Left ventricle myocardium inferior (tissue), 1 donor: ENCODE results near the gene ANKRD13B. TPM values are rescaled to one million over a fixed set of nuclear protein-coding genes. Genes with fewer than 3 reads are reported as not detected.

Source experiments
- DNase-seq: peaks from one replicate; pipeline ENCODE4 v3.0.0-alpha.2; 2020
- H3K27ac ChIP-seq: fragments of 200-600 bp; replicated peaks from 2 replicates; pipeline ENCODE4 v1.8.0; 2021
- H3K27me3 ChIP-seq: fragments of 200-600 bp; 2 replicates; pipeline ENCODE4 v1.8.0; 2021; ENCODE audit warnings: low read depth
- H3K36me3 ChIP-seq: fragments of 200-600 bp; 2 replicates; pipeline ENCODE4 v1.8.0; 2021
- H3K4me1 ChIP-seq: fragments of 200-600 bp; 2 replicates; pipeline ENCODE4 v1.8.0; 2021
- H3K4me3 ChIP-seq: fragments of 200-600 bp; 2 replicates; pipeline ENCODE4 v1.8.0; 2021; ENCODE audit warnings: mild to moderate bottlenecking, moderate library complexity
- H3K9me3 ChIP-seq: fragments of 200-600 bp; replicated peaks from 2 replicates; pipeline ENCODE4 v1.8.0; 2021
- intact Hi-C: fragments of 100-400 bp; cut with micrococcal nuclease; formaldehyde crosslinking; loops from one replicate; pipeline ENCODE4 v1.11.0; 2022
- total RNA-seq: library from RNA; stranded (reverse); fragmentation: NEBNext Ultra II Directional; extraction: Animal tissue kit (Norgen Biotek cat#: 25700); gene quantifications from one replicate; pipeline ENCODE4 v1.2.1, GENCODE V29; 2021
- TF ChIP-seq, protein P1 (sequence below): fragments of 200-600 bp; IDR thresholded peaks from 2 replicates; pipeline ENCODE4 v1.8.0; 2021; ENCODE audit warnings: antibody characterized with exemption, mild to moderate bottlenecking, borderline replicate concordance
- donor health status: DM: no; HTN: yes; CAD: no; lungs with severe emphysema.

ANKRD13B gene
- total RNA-seq, 1 donor from 2014 or later, result 5.9 TPM

DNA sequence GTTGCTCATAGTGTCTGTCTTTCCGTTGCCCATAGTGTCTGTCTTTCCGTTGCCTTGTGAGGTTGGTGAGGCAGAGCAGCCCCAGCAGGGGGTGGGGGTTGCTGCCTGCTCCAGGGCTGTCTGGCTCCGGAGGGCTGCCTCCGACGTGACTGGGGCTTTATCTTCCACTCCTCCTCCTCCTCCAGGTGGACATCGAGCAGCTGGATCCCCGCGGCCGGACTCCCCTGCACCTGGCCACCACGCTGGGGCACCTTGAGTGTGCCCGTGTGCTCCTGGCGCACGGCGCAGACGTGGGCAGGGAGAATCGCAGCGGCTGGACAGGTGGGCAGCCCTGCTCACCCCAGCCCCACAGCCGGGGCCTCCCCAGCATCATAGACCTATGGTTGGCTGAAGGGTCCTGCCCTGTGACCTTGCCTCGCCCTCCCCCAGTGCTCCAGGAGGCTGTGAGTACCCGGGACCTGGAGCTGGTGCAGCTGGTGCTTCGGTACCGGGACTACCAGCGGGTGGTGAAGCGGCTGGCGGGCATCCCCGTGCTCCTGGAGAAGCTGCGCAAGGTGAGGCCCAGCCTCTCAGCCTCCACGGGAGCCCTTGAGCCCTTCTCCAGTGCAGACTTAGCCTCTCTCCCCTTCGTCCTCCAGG, 14.7 kb downstream of the ANKRD13B start:
- Histone ChIP-seq H3K9me3 (no peaks in the 10 kb centered on the region), H3K27ac (no peak overlapping the region), H3K27me3 (no peaks in the 10 kb centered on the region), H3K4me1 (peaks cover under 1% of the 10 kb centered on the region), H3K36me3 (no peaks in the 10 kb centered on the region), H3K4me3 (no peak overlapping the region)
- intact Hi-C loops, result no loop called here
- DNase-seq, result no peak
- TF ChIP-seq, protein P1, sequence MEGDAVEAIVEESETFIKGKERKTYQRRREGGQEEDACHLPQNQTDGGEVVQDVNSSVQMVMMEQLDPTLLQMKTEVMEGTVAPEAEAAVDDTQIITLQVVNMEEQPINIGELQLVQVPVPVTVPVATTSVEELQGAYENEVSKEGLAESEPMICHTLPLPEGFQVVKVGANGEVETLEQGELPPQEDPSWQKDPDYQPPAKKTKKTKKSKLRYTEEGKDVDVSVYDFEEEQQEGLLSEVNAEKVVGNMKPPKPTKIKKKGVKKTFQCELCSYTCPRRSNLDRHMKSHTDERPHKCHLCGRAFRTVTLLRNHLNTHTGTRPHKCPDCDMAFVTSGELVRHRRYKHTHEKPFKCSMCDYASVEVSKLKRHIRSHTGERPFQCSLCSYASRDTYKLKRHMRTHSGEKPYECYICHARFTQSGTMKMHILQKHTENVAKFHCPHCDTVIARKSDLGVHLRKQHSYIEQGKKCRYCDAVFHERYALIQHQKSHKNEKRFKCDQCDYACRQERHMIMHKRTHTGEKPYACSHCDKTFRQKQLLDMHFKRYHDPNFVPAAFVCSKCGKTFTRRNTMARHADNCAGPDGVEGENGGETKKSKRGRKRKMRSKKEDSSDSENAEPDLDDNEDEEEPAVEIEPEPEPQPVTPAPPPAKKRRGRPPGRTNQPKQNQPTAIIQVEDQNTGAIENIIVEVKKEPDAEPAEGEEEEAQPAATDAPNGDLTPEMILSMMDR, result no peak

DNA sequence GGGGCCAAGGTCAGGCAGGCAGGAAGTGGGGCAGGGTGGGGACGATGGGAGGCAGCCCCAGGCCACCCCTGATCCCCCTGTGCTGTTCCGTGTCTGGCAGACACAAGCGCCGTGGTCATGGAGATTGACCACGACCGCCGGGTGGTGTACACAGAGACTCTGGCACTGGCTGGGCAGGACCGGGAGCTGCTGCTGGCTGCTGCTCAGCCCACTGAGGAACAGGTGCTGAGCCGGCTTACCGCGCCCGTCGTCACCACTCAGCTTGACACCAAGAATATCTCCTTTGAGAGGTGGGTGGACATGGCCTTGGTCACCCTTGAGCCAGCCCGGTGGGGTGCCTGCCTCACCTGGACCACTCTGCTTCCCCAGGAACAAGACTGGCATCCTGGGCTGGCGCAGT, 16.1 kb downstream of the ANKRD13B start:
- intact Hi-C loops, result no loop called here
- TF ChIP-seq, protein P1, result no peak
- no peak overlapping the region for H3K4me3 ChIP-seq
- no peak overlapping the region for H3K27ac ChIP-seq
- no peak for DNase-seq
- H3K27me3 ChIP-seq, result no peaks in the 10 kb centered on the region
- no peaks in the 10 kb centered on the region for H3K9me3 ChIP-seq
- no peaks in the 10 kb centered on the region for H3K36me3 ChIP-seq
- peaks cover 14% of the 10 kb centered on the region for H3K4me1 ChIP-seq

DNA sequence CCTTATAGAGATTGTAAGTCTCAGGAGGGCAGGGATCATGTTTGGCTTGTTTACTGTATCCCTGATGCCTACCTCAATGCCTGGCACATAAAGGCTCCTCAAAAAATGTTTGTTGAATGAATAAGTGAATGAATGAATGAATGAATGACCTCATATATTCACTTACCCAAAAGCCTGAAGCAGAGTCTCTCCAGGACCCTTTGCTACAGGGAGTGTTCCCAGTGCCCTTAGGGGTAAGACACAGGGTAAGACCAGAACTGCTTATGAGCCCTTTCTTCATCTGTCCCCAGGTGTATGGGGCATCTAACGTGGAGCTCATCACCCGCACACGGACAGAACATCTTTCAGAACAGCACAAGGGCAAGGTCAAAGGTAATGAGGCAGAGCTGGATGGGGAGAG, 17.5 kb downstream of the ANKRD13B start:
- no peaks in the 10 kb centered on the region for H3K36me3 ChIP-seq
- H3K27ac ChIP-seq, result no peak overlapping the region
- no peaks in the 10 kb centered on the region for H3K27me3 ChIP-seq
- H3K4me3 ChIP-seq, result no peak overlapping the region
- peaks cover 28% of the 10 kb centered on the region for H3K4me1 ChIP-seq
- no peak for DNase-seq
- TF ChIP-seq, protein P1, result no peak
- no peaks in the 10 kb centered on the region for H3K9me3 ChIP-seq
- intact Hi-C loops, result no loop called here

DNA sequence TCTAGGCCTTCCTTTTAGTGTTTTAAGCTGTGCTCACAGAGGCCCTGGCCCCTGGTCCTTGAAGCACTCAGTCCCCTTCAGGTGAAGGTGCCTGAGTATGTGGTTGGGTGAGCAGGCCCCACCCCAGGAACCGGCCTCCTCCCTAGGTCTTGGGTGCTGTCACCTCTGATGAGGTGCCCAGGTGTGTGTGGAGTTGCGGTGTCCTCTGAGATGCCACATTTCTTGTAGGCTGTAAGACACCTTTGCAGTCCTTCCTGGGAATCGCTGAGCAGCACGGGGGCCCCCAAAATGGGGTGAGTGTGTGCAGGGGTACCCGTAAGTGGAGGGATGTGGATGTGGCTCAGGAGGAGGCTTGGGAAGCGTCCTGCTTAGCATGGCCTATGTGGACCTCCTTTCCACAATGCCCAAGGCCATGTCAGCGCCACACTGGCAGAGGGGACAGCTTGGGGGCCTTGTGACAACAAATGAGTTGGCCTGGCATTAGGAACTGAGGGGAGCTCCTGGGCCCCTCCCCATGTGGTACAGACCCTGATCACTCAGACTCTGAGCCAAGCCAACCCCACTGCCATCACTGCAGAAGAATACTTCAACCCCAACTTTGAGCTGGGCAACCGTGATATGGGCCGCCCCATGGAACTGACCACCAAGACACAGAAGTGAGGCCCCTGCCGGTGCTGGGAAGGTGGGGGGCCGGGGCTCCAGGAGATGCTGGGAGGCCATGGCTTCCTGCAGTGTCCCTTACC, 18.6 kb downstream of the ANKRD13B start:
- no peaks in the 10 kb centered on the region for H3K36me3 ChIP-seq
- peaks cover 38% of the 10 kb centered on the region for H3K4me1 ChIP-seq
- H3K9me3 ChIP-seq, result no peaks in the 10 kb centered on the region
- H3K4me3 ChIP-seq, result no peak overlapping the region
- intact Hi-C loops, result no loop called here
- H3K27me3 ChIP-seq, result no peaks in the 10 kb centered on the region
- TF ChIP-seq, protein P1, result no peak
- H3K27ac ChIP-seq, result no peak overlapping the region
- no peak for DNase-seq

DNA sequence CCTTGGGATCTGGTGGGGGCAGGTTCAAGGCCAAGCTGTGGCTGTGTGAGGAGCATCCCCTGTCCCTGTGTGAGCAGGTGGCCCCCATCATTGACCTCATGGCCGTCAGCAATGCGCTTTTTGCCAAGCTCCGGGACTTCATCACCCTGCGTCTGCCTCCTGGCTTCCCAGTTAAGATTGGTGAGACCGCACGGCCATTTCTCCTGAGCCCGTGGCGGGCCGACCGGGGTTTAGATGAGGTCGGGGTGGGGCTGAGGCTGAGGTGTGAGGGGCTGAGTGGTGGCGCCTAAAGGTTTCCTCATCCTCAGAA, 19.1 kb downstream of the ANKRD13B start:
- TF ChIP-seq, protein P1, result no peak
- intact Hi-C loops, result no loop called here
- no peak for DNase-seq
- Histone ChIP-seq H3K4me3 (no peak overlapping the region), H3K36me3 (no peaks in the 10 kb centered on the region), H3K4me1 (peaks cover 43% of the 10 kb centered on the region), H3K27me3 (no peaks in the 10 kb centered on the region), H3K27ac (no peak overlapping the region), H3K9me3 (no peaks in the 10 kb centered on the region)
